Measurements from ENCODE around the gene ACTR1A. TPM values are rescaled to one million over a fixed set of nuclear protein-coding genes. Genes with fewer than 3 reads are reported as not detected.

Gene ACTR1A
- total RNA-seq = 183 TPM

DNA sequence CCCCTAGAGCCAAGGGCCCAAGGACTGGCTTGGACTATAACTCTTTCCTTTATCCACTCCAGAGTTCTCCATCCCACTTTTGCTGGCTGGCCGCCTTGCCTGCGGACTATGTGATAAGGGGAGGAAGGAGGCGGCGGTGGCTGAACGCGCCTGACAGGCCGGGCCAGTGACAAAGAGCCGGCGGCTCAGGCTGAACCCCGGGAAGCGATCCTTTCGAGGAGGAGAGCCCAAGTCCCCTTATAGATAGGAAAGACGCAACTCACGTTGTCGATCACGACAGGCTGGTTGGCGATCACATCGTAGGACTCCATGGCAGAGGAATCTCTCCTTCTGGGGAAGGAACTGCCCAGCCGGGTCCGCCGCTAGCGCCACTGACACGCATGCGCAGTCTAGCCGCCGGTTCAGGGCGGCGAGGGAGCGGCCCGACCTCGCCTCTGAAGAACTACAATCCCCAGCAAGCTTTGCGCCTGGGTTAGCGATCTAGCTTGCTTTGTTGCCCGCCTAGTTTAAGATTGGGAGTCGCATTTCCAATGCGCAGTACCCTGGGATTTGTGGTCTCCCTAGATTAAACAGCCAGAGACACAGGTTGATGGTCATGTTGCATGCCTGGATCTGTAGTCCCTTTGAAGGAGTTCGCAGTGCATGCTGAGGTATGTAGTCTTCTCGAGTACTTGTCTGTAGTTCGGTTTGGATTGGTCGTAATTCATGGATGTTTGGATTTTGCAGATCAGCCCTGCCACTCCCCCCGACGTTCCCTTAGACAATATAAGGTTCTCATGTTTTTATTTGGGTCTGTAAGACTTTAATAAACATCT, at the start of gene ACTR1A:
Gene ACTR1A, minus strand, starts transcription at position 376 of the 815 bp plus-strand sequence. Its CDS starts 65 bp downstream, at position 311.

DNA sequence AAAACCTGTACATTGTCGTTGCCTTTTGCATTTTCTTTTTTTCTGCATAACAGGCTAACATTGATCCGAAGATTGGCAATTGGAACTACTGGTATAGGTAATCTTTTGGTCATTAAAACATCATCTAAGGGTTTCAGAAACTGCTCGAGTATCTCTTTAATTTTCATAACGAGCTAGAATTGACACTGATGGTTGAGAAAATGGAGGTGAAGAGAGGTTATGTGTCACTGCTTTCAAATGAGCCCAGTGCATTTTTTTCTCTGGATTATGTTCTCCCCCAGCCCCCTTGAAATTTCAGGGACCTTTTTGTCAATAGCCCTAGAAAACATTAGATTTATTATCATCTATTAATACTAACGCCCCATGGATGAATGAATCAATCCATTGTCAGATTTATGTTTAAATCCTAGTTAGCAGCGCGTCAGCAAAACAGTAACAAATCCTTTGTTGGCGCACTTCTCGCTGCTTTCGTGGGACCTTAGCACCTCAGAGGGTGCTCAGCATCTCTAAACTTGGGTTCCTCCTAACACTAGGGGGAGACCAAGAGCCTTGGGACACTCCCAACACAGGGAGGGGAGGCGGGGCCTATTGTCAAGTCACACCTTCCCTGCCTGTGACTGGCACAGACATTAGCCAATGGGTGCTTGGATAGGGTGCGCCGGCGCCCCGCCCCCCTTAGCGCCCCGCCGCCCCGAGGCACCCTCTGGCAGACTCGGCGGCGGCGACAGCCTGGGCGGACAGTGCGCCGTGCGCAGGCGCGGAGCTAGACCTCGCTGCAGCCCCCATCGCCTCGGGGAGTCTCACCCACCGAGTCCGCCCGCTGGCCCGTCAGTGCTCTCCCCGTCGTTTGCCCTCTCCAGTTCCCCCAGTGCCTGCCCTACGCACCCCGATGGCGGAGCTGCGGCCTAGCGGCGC, 1.0 kb upstream of the ACTR1A start, which contains the start of gene SUFU:
Gene SUFU, plus strand, starts transcription at position 709 of the 915 bp plus-strand sequence. Its CDS starts 181 bp downstream, at position 890.

DNA sequence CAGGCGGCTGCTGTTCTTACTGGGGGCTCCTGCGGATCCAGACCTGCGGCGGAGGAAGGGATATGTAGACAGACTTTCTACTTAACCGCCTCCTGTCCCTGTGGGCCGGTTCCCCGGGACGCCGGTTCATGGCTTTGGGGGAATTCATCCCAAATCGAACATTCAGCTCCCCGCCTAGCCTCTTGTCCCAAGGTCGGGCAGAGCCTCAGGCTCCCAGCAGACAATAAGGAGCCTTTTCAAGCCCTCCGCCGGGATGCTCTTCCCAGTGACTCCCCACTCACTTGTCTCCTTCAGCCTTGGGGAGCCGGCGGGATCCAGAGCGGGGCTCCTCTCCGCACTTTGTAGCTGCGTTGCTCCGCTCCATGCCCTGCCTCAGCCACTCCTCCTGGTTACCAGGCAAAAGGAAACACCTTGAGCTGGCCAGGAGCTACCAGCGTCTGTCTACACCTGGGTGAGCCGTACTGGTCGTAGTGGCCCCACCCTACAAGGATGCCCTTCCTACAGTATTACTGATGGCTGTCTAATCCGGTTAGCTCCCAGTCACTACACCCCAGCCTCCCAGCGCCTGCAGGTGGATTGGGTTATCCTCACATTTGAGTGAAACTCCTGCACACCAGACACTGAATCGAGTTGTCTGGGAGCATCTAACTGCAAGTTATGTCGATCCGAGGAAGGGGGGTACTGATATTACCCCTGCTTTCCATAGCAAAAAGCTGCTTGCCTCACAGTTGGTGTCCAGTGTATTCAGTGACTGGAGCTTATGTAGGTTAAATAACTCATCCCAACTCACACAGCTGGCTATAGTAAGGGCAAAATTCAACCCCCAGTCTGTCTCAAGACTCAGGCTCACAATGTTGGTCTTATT, 51.2 kb downstream of the ACTR1A start, which contains the start of gene C10orf95:
Gene C10orf95, minus strand, starts transcription at position 439 of the 865 bp plus-strand sequence. CDS start 450 bp downstream, outside the sequence.

DNA sequence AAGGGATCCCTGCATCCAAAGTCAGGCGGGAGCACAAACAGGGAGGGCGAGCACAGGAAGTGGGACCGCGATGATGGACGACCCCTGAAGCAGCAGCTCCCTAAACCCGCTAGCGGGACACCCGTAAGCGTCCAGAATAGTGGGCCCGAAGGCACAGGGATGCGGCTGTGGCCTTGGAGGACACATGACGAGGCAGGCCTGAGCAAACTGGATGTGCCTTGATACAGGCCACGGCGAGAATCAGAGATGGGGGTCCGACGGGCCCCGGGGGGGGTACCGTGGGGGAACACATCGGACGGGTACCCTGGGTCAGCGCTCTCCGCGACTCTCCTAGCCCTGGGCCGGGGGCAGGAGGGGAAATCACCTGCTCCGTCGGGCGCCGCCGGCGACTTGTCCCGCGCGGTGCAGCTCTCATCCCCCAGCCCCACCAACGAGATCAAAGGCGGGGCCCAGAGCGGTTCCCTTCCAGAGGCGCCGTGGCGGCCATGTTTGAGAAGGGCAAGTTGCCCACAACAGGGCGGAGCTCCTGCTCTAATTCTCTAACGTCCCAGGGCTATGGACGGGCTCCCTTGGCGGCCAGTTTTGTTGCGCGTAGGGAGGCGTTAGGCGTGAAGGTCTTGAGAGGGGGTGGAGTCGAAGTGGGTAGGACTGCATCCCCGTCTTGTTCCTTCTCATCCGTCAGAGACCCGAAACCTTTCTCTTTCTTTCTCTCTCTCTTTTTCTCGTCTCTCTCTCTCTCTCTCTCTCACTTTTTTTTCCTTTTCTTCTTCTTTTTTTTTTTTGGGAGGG, 70.2 kb downstream of the ACTR1A start, which contains the start of gene CUEDC2:
Gene CUEDC2, minus strand, starts transcription at position 413 of the 789 bp plus-strand sequence. CDS start 7,386 bp downstream, outside the sequence.

Small RNAs within 50 kb of the gene (small RNA-seq; reads per million reads assigned to genes)
- gene MIR146B = 417 reads per million, percentile 98 among the genes with 10 or more reads in this experiment

Other genes starting within 250 kb of the ACTR1A start
- 1.6 TPM for gene NFKB2, start 107.0 kb downstream of the ACTR1A start, total RNA-seq
- 108 TPM for gene PSD, start 83.9 kb downstream of the ACTR1A start, total RNA-seq
- gene FBXL15, start 81.9 kb downstream of the ACTR1A start, total RNA-seq = 19.4 TPM
- 53.7 TPM for gene CUEDC2, start 70.1 kb downstream of the ACTR1A start, total RNA-seq
- 0.69 TPM for gene C10orf95, start 51.2 kb downstream of the ACTR1A start, total RNA-seq
- gene SUFU, start 1.3 kb upstream of the ACTR1A start, total RNA-seq = 4.8 TPM
- 50.1 TPM for gene TRIM8, start 141.8 kb upstream of the ACTR1A start, total RNA-seq
- gene ARL3, start 211.7 kb upstream of the ACTR1A start, total RNA-seq = 38.8 TPM
- gene SFXN2, start 211.9 kb upstream of the ACTR1A start, total RNA-seq = 7.6 TPM
- gene WBP1L, start 241.2 kb upstream of the ACTR1A start, total RNA-seq = 36.7 TPM